ENCODE data around the gene HBD. TPM values are rescaled to one million over a fixed set of nuclear protein-coding genes. Genes with fewer than 3 reads are reported as not detected.

HBD gene
- total RNA-seq, 1 experiment from 2014 or later: not detected

- no peak for ATAC-seq
These were observed 38.2 kb downstream of the HBD start for GRCh38 chr11:5196067-5196466.

GRCh38 chr11:5192738-5193137 lies 41.5 kb downstream of the HBD start:
- no peak overlapping the region for H3K27ac ChIP-seq (ENCODE audit: low read length)
- no peak for TF ChIP-seq TCF7L2 (IDR thresholded peaks at IDR 0.05; ENCODE audit: low read depth, low read length)
- TF ChIP-seq CTCF (IDR thresholded peaks at IDR 0.05): no peak
- no peak for TF ChIP-seq SIN3A (IDR thresholded peaks at IDR 0.05; ENCODE audit: borderline replicate concordance, insufficient read depth, low read depth, low read length)
- no peak for TF ChIP-seq POLR2AphosphoS5 (IDR thresholded peaks at IDR 0.05; ENCODE audit: low read depth, low read length)
- TF ChIP-seq REST (IDR thresholded peaks at IDR 0.05; ENCODE audit: insufficient read depth in 1 of 2, low read depth in 2 of 2, low read length in 1 of 2): no peak
- intact Hi-C loops (cut with micrococcal nuclease; ENCODE audit: unreplicated experiment): no loop called here
- no peaks in the 10 kb centered on the region for H3K36me3 ChIP-seq (ENCODE audit: control insufficient read depth, insufficient read depth, low read length)
- in situ Hi-C loops (cut with HindIII; ENCODE audit: low pct_unique_long_range_greater_than_20kb, low sequenced_read_pairs): no loop called here
- CTCF ChIA-PET: no interaction called here
- H3K9me3 ChIP-seq (ENCODE audit: control insufficient read depth, insufficient read depth, low read depth, low read length): no peaks in the 10 kb centered on the region
- BruUV-seq (replicated peaks): no TSS peak
- no peaks in the 10 kb centered on the region for H3K4me1 ChIP-seq (ENCODE audit: control insufficient read depth, insufficient read depth, low read length)
- no peak overlapping the region for H3K4me3 ChIP-seq (ENCODE audit: low read depth in 2 of 2, low read length in 2 of 2)
- no peak for DNase-seq (ENCODE audit: low read depth, low spot score)
- POLR2A ChIA-PET: no interaction called here
- no peaks in the 10 kb centered on the region for H3K27me3 ChIP-seq (ENCODE audit: control insufficient read depth, insufficient read depth, low read length)
- ATAC-seq: no peak

More at GRCh38 chr11:5196067-5196466, 38.2 kb downstream of the HBD start:
- no peak for DNase-seq (ENCODE audit: low read depth, low spot score)
- Histone ChIP-seq H3K27me3 (ENCODE audit: control insufficient read depth, insufficient read depth, low read length) (peaks cover 5% of the 10 kb centered on the region), H3K36me3 (ENCODE audit: control insufficient read depth, insufficient read depth, low read length) (no peaks in the 10 kb centered on the region), H3K27ac (ENCODE audit: low read length) (no peak overlapping the region), H3K4me3 (ENCODE audit: low read depth in 2 of 2, low read length in 2 of 2) (no peak overlapping the region), H3K9me3 (ENCODE audit: control insufficient read depth, insufficient read depth, low read depth, low read length) (no peaks in the 10 kb centered on the region), H3K4me1 (ENCODE audit: control insufficient read depth, insufficient read depth, low read length) (no peaks in the 10 kb centered on the region)
- TF ChIP-seq CTCF (IDR thresholded peaks at IDR 0.05) (no peak), SIN3A (IDR thresholded peaks at IDR 0.05; ENCODE audit: borderline replicate concordance, insufficient read depth, low read depth, low read length) (no peak), TCF7L2 (IDR thresholded peaks at IDR 0.05; ENCODE audit: low read depth, low read length) (no peak), POLR2AphosphoS5 (IDR thresholded peaks at IDR 0.05; ENCODE audit: low read depth, low read length) (no peak), REST (IDR thresholded peaks at IDR 0.05; ENCODE audit: insufficient read depth in 1 of 2, low read depth in 2 of 2, low read length in 1 of 2) (no peak)
- POLR2A ChIA-PET: no interaction called here
- in situ Hi-C loops (cut with HindIII; ENCODE audit: low pct_unique_long_range_greater_than_20kb, low sequenced_read_pairs) (no loop called here), intact Hi-C loops (cut with micrococcal nuclease; ENCODE audit: unreplicated experiment) (no loop called here)
- CTCF ChIA-PET: interaction anchor here (0.7 kb wide), 2 partner anchors 311 to 566 kb away, joined by 3 read pairs; no protein-coding TSS in a partner anchor
- no TSS peak for BruUV-seq (replicated peaks)
